Hepatocyte (in vitro differentiated cells): ENCODE data around the gene NUP210L.

ENCODE experiments used
- EZH2 ChIP-seq: fragments of 200-600 bp; sonication (generic); IDR thresholded peaks from 2 replicates; pipeline ENCODE4 v1.6.1; 2016; ENCODE audit warnings: antibody characterized with exemption, mild to moderate bottlenecking, borderline replicate concordance
- TF ChIP-seq, protein P1 (sequence below): fragments of 200-600 bp; sonication (generic); IDR thresholded peaks from 2 replicates; pipeline ENCODE4 v1.5.1; 2016; ENCODE audit warnings: antibody characterized with exemption, mild to moderate bottlenecking; ENCODE audit not compliant: poor library complexity

DNA sequence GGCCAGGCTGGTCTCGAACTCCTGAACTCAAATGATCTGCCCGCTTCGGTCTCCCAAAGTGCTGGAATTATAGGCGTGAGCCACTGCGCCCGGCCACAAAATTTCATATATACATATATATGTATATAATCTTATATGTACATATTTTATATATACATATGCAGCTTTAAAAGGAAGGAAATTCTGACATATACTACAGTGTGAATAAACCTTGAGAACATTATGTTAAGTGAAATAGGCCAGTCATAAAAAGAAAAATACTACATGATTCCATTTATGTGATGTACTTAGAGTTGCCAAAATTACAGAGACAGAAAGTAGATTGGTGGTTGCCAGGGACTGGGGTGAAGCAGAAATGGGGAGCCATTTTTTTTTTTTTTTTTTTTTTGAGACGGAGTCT, 63.2 kb downstream of the NUP210L start:
- TF ChIP-seq, protein P1, sequence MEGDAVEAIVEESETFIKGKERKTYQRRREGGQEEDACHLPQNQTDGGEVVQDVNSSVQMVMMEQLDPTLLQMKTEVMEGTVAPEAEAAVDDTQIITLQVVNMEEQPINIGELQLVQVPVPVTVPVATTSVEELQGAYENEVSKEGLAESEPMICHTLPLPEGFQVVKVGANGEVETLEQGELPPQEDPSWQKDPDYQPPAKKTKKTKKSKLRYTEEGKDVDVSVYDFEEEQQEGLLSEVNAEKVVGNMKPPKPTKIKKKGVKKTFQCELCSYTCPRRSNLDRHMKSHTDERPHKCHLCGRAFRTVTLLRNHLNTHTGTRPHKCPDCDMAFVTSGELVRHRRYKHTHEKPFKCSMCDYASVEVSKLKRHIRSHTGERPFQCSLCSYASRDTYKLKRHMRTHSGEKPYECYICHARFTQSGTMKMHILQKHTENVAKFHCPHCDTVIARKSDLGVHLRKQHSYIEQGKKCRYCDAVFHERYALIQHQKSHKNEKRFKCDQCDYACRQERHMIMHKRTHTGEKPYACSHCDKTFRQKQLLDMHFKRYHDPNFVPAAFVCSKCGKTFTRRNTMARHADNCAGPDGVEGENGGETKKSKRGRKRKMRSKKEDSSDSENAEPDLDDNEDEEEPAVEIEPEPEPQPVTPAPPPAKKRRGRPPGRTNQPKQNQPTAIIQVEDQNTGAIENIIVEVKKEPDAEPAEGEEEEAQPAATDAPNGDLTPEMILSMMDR = no peak
- TF ChIP-seq EZH2 = no peak
